Stimulated activated CD4-positive, alpha-beta T cell treated with anti-CD3 and anti-CD28 coated beads, Interleukin-4, amount 100 ng/mL, for 24 hours (primary cell): Measurements from ENCODE around the gene JDP2.

ENCODE experiments used
- DNase-seq: peaks from one replicate; pipeline ENCODE4 v3.0.0-alpha.2; 2020

The JDP2 gene

DNA sequence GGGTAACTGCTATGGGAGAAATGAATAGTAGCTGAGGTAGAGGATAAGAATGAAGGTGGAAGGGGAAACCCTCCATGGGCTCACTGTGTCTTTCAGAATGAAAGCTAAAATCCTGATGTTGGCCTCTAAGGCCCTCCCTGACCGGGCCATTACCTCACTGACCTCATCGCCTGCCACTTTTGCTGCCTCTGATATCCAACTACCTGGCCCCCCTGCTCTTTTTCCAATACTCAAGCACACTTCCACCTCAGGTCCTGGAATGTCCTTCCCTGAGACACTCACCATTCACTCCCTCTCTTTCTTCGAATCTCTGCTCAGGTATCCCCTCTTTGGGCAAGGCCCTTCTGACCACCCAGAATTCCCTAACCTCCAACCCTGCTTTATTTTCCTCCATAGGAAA is 93.0 kb downstream of the JDP2 start:
- no peak for DNase-seq

DNA sequence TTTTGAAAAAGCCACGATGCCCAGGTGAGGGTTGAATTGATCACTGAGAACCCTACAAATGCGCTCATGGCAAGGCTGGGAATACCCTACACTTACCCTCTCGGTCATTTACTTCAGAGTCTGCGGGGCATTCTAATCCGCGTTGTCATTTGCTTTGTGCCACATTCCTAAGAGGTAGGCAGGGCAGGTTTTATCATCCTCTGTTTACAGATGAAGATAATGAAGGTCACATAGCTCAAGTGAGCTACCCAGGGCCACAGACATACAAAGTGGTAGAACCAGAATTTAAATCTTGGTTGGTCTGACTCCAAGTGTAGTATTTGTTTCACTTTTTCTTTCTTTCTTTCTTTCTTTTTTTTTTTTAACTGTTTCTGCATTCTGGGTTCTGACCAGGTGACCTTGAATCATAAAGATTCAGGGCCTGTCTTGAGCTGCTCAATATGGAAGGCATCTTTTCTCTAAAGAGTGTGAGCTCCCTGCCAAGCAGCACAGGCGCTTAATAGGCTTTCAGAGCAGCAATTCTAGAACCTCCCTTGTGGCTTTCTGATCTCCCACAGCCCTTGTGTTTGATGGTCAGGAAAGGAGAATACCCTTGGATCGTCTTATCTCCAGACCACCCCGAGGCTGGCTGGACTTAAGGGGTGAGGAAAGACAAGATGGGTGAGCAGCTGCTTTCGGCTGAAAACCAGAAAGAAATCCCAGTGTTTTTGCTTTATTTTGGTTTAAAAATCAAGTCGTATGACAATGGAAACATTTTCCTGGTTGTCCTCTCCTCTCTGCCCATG is 93.8 kb downstream of the JDP2 start:
- DNase-seq, result no peak

GRCh38 chr14:75522224-75522982 is 94.6 kb downstream of the JDP2 start, which contains the start of gene BATF:
TSS of gene BATF (plus strand) at chr14:75522469. CDS start at chr14:75522683, 214 bp downstream.
- peak; percentile 82 for DNase-seq

- no peak for DNase-seq
Measured at GRCh38 chr14:75522983-75523318, 95.1 kb downstream of the JDP2 start.
